HUDEP-2 (cell line): ENCODE data around the gene IL5RA.

Experiments
- DNase-seq, 76 experiments: peaks; one replicate each; lab custom pipeline; 2025; ENCODE audit not compliant: unreplicated experiment in 76 of 76; lab: John Stamatoyannopoulos, UW

The IL5RA gene

GRCh38 chr3:3066910-3067309 is 43.3 kb downstream of the IL5RA start:
- no peak for DNase-seq

- DNase-seq = no peak
These were observed 43.8 kb downstream of the IL5RA start for GRCh38 chr3:3066378-3066777.

- no peak for DNase-seq
These were observed 44.3 kb downstream of the IL5RA start for GRCh38 chr3:3065876-3066275.

GRCh38 chr3:3064297-3064696 is 45.9 kb downstream of the IL5RA start:
- no peak for DNase-seq

GRCh38 chr3:3059645-3060044 is 50.5 kb downstream of the IL5RA start:
- no peak for DNase-seq

GRCh38 chr3:3053974-3054373 is 56.2 kb downstream of the IL5RA start:
- DNase-seq = no peak

- no peak for DNase-seq
These were observed 71.8 kb downstream of the IL5RA start for GRCh38 chr3:3038201-3038991.

- no peak for DNase-seq
These were observed 73.0 kb downstream of the IL5RA start for GRCh38 chr3:3037156-3037555.

- no peak for DNase-seq
These were observed 78.8 kb downstream of the IL5RA start for GRCh38 chr3:3031326-3031725.

GRCh38 chr3:3027976-3028567 is 82.1 kb downstream of the IL5RA start:
- no peak for DNase-seq

- no peak for DNase-seq
These were observed 86.9 kb downstream of the IL5RA start for GRCh38 chr3:3023111-3023745.

GRCh38 chr3:3020209-3020608 is 90.0 kb downstream of the IL5RA start:
- DNase-seq = no peak
